VCaP (cell line): ENCODE results near the gene PLEKHD1.
"Not testable (repeated sequence)": the region's sequence is repeated elsewhere in the genome, so short reads cannot be mapped to it uniquely, and the experiment has no call there.

Source experiments
- H3K27ac ChIP-seq: fragments of 450-650 bp; 2 replicates; pipeline ENCODE4 v1.5.1; 2017
- TF ChIP-seq, protein P1 (sequence below): fragments of 450-650 bp; conservative IDR thresholded peaks from 2 replicates; pipeline ENCODE4 v1.5.1; 2017; ENCODE audit warnings: mild to moderate bottlenecking, moderate library complexity

Gene PLEKHD1

DNA sequence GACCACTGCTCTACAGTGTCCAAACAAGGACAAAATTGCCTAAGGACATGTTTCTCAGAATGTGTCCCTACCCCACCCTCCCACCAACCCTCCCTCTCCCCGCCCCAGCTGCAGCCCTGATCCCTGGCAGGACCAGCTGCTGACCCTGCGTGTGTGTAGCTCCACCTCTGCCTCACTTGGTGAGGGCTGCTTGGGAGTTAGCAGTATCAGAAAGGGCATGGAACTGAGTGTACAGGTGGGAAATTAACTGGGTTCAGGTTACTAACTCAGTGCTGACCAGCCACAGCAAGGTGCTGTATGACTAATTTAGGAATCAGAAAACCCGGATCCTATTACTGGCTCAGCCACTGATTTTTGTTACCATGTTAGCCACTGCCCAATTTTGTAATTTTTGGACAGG, 11.3 kb upstream of the PLEKHD1 start:
- TF ChIP-seq, protein P1, sequence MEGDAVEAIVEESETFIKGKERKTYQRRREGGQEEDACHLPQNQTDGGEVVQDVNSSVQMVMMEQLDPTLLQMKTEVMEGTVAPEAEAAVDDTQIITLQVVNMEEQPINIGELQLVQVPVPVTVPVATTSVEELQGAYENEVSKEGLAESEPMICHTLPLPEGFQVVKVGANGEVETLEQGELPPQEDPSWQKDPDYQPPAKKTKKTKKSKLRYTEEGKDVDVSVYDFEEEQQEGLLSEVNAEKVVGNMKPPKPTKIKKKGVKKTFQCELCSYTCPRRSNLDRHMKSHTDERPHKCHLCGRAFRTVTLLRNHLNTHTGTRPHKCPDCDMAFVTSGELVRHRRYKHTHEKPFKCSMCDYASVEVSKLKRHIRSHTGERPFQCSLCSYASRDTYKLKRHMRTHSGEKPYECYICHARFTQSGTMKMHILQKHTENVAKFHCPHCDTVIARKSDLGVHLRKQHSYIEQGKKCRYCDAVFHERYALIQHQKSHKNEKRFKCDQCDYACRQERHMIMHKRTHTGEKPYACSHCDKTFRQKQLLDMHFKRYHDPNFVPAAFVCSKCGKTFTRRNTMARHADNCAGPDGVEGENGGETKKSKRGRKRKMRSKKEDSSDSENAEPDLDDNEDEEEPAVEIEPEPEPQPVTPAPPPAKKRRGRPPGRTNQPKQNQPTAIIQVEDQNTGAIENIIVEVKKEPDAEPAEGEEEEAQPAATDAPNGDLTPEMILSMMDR, result no peak
- no peak overlapping the region for H3K27ac ChIP-seq

DNA sequence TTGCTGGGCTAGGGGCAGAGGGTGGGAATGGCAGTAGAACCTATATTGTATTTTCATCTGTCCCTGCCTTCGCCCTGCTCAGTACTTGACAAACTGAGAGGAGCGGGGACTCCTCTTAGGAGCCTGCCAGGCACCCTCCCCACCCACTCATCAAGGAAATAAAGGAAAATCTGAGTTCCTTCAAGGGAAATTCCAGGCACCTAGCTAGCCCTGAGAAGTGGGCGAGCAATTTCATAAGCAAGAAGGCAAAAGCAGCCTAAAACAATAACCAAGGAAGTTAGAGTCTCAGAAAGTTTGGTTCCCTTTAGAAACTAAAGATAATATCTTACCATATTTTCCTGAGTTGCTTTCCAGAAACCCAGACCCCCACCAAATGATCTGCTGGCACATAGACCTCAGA, 10.6 kb upstream of the PLEKHD1 start:
- H3K27ac ChIP-seq, result no peak overlapping the region
- TF ChIP-seq, protein P1, result no peak

DNA sequence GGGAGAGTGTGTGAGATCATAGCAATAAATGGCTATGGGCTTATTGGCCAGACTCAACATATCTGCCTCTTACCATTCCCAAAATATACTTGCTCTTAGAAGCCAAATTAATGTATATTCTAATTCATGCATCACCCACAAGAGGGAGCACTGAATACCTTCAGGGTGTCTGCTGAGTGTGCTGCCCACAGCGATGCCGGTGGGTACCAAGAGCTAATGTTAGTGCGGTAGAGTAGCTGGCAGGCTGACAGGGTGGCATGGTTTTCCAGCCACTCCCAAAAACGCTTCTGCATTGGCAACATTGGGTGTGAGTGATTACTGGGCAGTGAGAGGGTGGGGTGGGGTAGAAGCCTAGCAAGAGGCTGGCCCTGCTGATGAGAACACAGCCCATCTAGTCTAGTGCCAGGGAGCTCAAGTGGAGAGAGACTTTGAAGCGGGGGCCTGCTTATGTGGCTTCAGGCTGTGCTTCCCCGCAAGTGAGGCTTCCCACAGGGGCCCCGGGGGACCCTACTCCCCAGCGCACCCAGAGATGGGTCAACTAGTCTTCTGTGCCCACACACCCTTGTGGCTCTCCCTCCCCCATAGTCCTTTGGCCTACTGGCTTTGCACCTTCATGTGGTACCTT, 9.2 kb upstream of the PLEKHD1 start:
- TF ChIP-seq, protein P1, result peak; percentile 70
- no peak overlapping the region for H3K27ac ChIP-seq

DNA sequence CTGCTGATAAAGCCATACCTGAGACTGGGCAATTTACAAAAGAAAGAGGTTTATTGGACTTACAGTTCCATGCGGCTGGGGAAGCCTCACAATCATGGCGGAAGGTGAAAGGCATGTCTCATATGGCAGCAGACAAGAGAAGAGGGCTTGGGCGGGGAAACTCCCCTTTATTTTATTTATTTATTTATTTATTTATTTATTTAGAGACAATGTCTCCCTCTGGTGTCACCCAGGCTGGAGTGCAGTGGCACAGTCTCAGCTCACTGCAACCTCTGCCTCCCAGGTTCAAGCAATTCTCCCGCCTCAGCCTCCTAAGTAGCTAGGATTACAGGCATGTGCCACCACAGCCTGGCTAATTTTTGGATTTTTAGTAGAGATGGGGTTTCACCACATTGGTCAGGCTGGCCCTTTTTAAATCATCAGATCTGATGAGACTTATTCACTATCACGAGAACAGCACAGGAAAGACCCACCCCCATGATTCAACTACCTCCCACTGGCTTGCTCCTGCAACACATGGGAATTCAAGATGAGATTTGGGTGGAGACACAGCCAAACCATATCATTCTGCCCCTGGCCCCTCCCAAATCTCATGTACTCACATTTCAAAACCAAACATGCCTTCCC, 7.6 kb upstream of the PLEKHD1 start:
- not testable (repeated sequence) for H3K27ac ChIP-seq
- TF ChIP-seq, protein P1, result peak; percentile 63

DNA sequence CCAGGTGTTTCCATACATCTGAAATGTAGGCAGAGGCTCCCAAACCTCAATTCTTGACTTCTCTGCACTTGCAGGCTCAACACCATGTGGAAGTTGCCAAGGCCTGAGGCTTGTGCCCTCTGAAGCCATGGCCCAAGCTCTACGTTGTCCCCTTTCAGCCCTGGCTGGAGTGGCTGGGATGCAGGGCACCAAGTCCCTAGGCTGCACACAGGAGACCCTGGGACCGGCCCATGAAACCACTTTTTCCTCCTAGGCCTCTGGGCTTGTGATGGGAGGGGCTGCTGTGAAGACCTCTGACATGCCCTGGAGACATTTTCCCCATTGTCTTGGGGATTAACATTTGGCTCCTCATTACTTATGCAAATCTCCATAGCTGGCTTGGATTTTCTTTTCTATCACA, 6.5 kb upstream of the PLEKHD1 start:
- H3K27ac ChIP-seq, result not testable (repeated sequence)

DNA sequence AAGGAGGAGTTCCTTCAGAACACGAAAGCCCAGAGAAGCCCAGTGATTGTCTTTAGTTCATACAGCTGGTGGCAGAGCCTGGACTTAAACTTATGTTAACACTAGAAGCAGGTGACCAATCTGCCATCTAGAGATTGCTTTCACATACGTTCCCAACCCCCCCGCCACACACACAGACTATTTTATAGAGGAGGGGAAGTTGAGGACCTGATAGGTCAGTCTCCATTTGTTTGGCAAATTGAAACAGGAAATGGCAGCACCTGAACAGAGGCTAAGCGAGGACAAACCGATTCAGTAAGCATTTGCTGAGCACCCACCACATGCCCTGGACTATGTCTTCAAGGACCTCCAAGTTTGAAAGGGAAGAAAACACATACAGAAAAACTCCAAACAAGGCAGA, 4.8 kb upstream of the PLEKHD1 start:
- H3K27ac ChIP-seq, result no peak overlapping the region
- TF ChIP-seq, protein P1, result no peak

DNA sequence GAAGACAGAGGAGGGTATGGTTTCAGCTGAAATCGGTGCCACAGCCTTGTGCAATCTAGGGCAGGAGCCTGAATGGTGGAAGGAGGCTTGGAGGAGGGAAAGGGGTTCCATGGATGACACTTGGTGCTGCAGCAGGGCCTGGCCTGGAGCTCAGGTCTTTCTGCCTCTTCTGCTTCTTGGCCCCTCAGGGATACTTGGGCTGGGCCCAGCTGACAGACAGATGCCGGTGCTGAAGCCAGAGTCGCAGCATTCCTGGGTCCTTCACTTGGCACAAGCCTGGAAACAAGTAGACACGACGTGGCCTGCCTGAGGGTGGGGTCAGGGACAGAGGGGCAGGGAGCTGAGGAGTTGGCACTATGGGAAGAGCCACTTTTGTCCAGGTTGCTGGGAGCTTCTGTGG, 4.4 kb upstream of the PLEKHD1 start:
- no peak overlapping the region for H3K27ac ChIP-seq
- TF ChIP-seq, protein P1, result no peak

DNA sequence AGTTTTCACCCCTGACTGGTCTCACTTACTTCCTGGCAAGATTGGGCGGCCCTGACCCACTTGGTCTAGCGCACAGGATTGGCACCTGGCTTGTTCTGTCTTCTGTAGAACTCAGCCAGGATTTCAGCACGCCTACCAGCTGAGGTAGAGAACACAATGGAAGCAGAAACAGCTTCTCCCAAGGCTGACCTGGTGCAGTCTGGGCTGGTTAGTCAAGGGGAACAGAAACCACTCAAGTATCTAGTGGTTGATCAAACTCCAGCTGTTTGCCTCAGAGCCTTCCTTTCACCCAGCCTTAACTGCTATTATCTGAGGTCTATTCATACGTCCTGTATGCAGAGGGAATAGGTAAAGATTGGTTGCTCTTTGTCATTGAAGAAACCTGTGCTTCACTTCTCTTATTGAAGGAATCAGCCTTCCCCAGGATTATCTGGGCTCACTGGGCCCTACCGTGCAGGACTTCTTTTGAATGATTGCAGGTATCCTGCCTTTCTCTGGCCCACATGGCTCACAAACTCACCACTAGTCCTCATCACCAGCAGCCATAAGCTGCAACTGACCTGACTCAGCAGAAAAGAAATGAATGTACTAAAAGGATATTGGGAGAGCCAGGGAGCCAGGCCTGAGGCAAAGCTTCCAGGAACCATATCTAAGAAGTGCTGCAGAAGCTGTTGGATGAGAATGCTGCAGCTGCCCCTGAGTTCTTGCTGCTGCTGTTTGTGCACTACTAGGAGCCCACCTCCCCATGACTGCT, 2.5 kb upstream of the PLEKHD1 start:
- H3K27ac ChIP-seq, result no peak overlapping the region
- TF ChIP-seq, protein P1, result no peak
